H1 (cell line): ENCODE results near the gene HS6ST3. TPM values are rescaled to one million over a fixed set of nuclear protein-coding genes. Genes with fewer than 3 reads are reported as not detected.
A peak's percentile ranks its signal among the peaks of the same experiment; 100 is the strongest.

Experiments
- CHD7 ChIP-seq: fragments of 300-600 bp; sonication (generic); IDR thresholded peaks from 2 replicates; pipeline ENCODE4 v1.7.1; 2012; ENCODE audit warnings: low read length, moderate library complexity, mild to moderate bottlenecking, inconsistent platforms; ENCODE audit not compliant: insufficient replicate concordance
- polyA plus RNA-seq, 7 experiments: library from polyadenylated mRNA; depleted of rRNA in 3 of 7; stranded (reverse) in 5 of 7; unstranded in 2 of 7; fragments of >200 nt in 5 of 7; fragments of 200-250 nt in 2 of 7; gene quantifications; 1 replicate in 5 of 7; 2 replicates in 1 of 7; 4 replicates in 1 of 7; pipeline versions ENCODE4 v1.2.1 to v1.2.3, GENCODE V29; 2011 to 2013; ENCODE audit warnings: missing spikeins in 2 of 7, mixed read lengths in 2 of 7
- total RNA-seq: library from RNA; stranded (reverse); fragmentation: NEBNext Ultra II Directional; extraction: Animal tissue kit (Norgen Biotek cat#: 25700); gene quantifications from 2 replicates; pipeline ENCODE4 v1.2.1, GENCODE V29; 2021
- TF ChIP-seq, protein P1 (sequence below), 3 experiments: IDR thresholded peaks; 1 replicate in 2 of 3; 2 replicates in 1 of 3; pipeline versions ENCODE4 v1.5.1 to v1.6.1; 2011; ENCODE audit warnings: low read length in 3 of 3, mild to moderate bottlenecking in 3 of 3, inconsistent platforms in 2 of 3, low read depth in 1 of 3, moderate library complexity in 1 of 3; ENCODE audit not compliant: insufficient read depth in 1 of 3; ENCODE audit errors: control extremely low read depth in 1 of 3

HS6ST3 gene
- total and polyA plus RNA-seq, 2 of the 8 experiments (the other 6 are each of a cell fraction or from before 2014, with no cell fraction given), result 0.45 to 1.2 TPM

DNA sequence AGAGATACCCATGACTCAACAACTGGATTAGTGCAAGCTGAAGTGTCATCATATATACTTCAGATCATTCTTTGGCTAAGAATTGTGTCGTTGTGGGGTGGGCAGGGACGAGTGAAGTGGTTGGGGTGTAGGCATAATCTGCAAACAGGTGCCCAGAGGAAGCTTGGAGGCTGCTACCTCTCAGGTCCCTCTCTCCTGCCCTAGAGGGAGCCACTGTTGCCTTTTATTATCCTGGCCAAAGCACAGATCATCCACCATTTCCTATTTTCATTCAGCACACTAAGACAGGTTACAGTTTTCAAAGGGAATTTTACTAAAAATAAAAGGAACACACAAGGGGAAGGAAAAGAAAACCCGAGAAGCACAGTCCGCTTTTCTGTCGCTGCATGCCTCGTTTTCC lies 126.6 kb downstream of the HS6ST3 start (continued):
- TF ChIP-seq CHD7, result no peak
- TF ChIP-seq, protein P1, sequence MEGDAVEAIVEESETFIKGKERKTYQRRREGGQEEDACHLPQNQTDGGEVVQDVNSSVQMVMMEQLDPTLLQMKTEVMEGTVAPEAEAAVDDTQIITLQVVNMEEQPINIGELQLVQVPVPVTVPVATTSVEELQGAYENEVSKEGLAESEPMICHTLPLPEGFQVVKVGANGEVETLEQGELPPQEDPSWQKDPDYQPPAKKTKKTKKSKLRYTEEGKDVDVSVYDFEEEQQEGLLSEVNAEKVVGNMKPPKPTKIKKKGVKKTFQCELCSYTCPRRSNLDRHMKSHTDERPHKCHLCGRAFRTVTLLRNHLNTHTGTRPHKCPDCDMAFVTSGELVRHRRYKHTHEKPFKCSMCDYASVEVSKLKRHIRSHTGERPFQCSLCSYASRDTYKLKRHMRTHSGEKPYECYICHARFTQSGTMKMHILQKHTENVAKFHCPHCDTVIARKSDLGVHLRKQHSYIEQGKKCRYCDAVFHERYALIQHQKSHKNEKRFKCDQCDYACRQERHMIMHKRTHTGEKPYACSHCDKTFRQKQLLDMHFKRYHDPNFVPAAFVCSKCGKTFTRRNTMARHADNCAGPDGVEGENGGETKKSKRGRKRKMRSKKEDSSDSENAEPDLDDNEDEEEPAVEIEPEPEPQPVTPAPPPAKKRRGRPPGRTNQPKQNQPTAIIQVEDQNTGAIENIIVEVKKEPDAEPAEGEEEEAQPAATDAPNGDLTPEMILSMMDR (IDR thresholded peaks at IDR 0.05; ENCODE audit: control extremely low read depth in 1 of 3, insufficient read depth in 1 of 3, low read depth in 1 of 3, low read length in 3 of 3), result peak; percentile 32 to 56 (median 43); a peak in 3 of 4 replicates
